HEK293 (cell line): ENCODE data around the gene LAYN.

ENCODE experiments used
- ATF2 ChIP-seq: fragments of 450-650 bp; formaldehyde crosslinking; IDR thresholded peaks from 2 replicates; pipeline ENCODE4 v1.5.1; 2016; ENCODE audit warnings: missing biosample characterization, missing genetic modification characterization, low read depth
- CTCF ChIP-seq: fragments of 450-650 bp; formaldehyde crosslinking; IDR thresholded peaks from 2 replicates; pipeline ENCODE4 v1.5.1; 2016; ENCODE audit warnings: missing biosample characterization, missing genetic modification characterization
- PRDM4 ChIP-seq: fragments of 450-650 bp; formaldehyde crosslinking; IDR thresholded peaks from 2 replicates; pipeline ENCODE4 v1.5.1; 2017; ENCODE audit warnings: missing biosample characterization, missing genetic modification characterization
- YY1 ChIP-seq: fragments of 450-650 bp; formaldehyde crosslinking; IDR thresholded peaks from 2 replicates; pipeline ENCODE4 v1.5.1; 2018; ENCODE audit warnings: missing biosample characterization, missing genetic modification characterization
- ZNF174 ChIP-seq: fragments of 450-650 bp; formaldehyde crosslinking; IDR thresholded peaks from 2 replicates; pipeline ENCODE4 v1.5.0; 2017; ENCODE audit warnings: missing biosample characterization, mild to moderate bottlenecking, missing genetic modification characterization
- ZNF362 ChIP-seq: fragments of 450-650 bp; formaldehyde crosslinking; IDR thresholded peaks from 2 replicates; pipeline ENCODE4 v1.5.1; 2016; ENCODE audit warnings: missing biosample characterization, missing genetic modification characterization
- ZNF416 ChIP-seq: fragments of 450-650 bp; formaldehyde crosslinking; IDR thresholded peaks from 2 replicates; pipeline ENCODE4 v1.5.1; 2016; ENCODE audit warnings: missing biosample characterization, missing genetic modification characterization
- ZNF423 ChIP-seq: fragments of 450-650 bp; formaldehyde crosslinking; IDR thresholded peaks from 2 replicates; pipeline ENCODE4 v1.5.1; 2016; ENCODE audit warnings: missing biosample characterization, missing genetic modification characterization
- ZNF660 ChIP-seq: fragments of 450-650 bp; IDR thresholded peaks from 2 replicates; pipeline ENCODE4 v1.5.1; 2018; ENCODE audit warnings: missing biosample characterization, mild to moderate bottlenecking, missing genetic modification characterization
- ZNF76 ChIP-seq: fragments of 450-650 bp; formaldehyde crosslinking; IDR thresholded peaks from 2 replicates; pipeline ENCODE4; 2016; ENCODE audit warnings: low read depth, missing biosample characterization, missing genetic modification characterization, borderline replicate concordance
- TF ChIP-seq, protein P1 (sequence below): fragments of 450-650 bp; formaldehyde crosslinking; IDR thresholded peaks from 2 replicates; pipeline ENCODE4 v1.5.1; 2016; ENCODE audit warnings: missing biosample characterization, missing genetic modification characterization
- TF ChIP-seq, protein P2 (sequence below): fragments of 450-650 bp; formaldehyde crosslinking; IDR thresholded peaks from 2 replicates; pipeline ENCODE4 v1.5.1; 2016; ENCODE audit warnings: missing biosample characterization, missing genetic modification characterization

DNA sequence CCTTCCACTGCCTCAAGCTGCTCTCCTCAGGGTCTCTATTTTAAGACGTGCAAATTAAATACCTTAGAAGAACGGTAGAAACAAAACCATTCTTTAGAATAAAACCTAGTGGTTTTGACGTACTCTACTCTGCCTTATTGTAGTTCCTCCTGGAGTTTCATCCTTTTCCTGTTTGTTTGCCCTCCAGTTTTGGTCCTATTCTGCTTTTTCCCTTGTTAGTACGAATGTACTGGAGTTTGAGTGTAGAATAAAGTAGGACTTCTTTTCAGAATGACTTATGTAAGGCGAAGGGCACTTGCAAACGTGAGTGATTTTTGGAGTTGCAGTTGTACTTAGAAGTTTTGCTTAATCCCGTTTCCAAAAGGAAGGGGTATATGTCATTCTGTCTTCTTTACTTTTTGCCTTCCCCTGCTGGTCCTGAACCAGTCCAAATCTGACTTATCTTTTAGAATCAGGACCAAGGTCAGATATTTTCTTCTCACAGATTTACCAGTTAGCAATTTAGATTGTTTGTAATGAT lies 63.2 kb downstream of the LAYN start:
- TF ChIP-seq CTCF (tag by site-specific recombination), result no peak
- no peak for TF ChIP-seq YY1 (tag by site-specific recombination)
- TF ChIP-seq ATF2 (tag by site-specific recombination), result no peak
- TF ChIP-seq ZNF423, result no peak
- TF ChIP-seq ZNF174 (tag by site-specific recombination), result no peak
- TF ChIP-seq ZNF76 (tag by site-specific recombination), result no peak
- TF ChIP-seq ZNF362 (tag by site-specific recombination), result no peak
- TF ChIP-seq, protein P1, sequence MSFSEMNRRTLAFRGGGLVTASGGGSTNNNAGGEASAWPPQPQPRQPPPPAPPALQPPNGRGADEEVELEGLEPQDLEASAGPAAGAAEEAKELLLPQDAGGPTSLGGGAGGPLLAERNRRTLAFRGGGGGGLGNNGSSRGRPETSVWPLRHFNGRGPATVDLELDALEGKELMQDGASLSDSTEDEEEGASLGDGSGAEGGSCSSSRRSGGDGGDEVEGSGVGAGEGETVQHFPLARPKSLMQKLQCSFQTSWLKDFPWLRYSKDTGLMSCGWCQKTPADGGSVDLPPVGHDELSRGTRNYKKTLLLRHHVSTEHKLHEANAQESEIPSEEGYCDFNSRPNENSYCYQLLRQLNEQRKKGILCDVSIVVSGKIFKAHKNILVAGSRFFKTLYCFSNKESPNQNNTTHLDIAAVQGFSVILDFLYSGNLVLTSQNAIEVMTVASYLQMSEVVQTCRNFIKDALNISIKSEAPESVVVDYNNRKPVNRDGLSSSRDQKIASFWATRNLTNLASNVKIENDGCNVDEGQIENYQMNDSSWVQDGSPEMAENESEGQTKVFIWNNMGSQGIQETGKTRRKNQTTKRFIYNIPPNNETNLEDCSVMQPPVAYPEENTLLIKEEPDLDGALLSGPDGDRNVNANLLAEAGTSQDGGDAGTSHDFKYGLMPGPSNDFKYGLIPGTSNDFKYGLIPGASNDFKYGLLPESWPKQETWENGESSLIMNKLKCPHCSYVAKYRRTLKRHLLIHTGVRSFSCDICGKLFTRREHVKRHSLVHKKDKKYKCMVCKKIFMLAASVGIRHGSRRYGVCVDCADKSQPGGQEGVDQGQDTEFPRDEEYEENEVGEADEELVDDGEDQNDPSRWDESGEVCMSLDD (tag by site-specific recombination), result no peak
- TF ChIP-seq, protein P2, sequence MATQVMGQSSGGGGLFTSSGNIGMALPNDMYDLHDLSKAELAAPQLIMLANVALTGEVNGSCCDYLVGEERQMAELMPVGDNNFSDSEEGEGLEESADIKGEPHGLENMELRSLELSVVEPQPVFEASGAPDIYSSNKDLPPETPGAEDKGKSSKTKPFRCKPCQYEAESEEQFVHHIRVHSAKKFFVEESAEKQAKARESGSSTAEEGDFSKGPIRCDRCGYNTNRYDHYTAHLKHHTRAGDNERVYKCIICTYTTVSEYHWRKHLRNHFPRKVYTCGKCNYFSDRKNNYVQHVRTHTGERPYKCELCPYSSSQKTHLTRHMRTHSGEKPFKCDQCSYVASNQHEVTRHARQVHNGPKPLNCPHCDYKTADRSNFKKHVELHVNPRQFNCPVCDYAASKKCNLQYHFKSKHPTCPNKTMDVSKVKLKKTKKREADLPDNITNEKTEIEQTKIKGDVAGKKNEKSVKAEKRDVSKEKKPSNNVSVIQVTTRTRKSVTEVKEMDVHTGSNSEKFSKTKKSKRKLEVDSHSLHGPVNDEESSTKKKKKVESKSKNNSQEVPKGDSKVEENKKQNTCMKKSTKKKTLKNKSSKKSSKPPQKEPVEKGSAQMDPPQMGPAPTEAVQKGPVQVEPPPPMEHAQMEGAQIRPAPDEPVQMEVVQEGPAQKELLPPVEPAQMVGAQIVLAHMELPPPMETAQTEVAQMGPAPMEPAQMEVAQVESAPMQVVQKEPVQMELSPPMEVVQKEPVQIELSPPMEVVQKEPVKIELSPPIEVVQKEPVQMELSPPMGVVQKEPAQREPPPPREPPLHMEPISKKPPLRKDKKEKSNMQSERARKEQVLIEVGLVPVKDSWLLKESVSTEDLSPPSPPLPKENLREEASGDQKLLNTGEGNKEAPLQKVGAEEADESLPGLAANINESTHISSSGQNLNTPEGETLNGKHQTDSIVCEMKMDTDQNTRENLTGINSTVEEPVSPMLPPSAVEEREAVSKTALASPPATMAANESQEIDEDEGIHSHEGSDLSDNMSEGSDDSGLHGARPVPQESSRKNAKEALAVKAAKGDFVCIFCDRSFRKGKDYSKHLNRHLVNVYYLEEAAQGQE (tag by site-specific recombination), result peak; percentile 28; the same call in 1 of the 2 replicates
- TF ChIP-seq ZNF660 (tag by site-specific recombination), result no peak
- TF ChIP-seq PRDM4 (tag by site-specific recombination), result no peak
- TF ChIP-seq ZNF416, result no peak
